ENCODE measurements around the gene MACROD2.
"Not testable (repeated sequence)": the region's sequence is repeated elsewhere in the genome, so short reads cannot be mapped to it uniquely, and the experiment has no call there.

MACROD2 gene

DNA sequence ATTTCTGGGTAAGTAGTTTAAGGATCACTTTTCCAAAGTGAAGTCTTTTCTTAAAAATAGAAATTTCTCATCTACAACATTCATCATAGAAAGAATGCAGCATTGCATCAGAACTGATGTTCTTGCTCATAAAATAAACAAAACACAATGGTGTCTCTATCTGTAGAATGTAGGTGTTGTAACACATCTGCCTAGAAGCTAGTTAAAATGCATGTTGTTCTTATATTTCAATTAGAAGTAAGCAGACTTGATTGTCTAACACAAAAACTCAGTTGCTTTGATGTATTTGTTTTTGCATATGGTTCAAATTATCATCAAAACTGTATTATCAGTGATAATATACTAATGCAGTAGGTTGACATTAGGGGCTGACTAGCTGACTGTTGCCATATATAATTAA lies 996.8 kb downstream of the MACROD2 start:
- FAIRE-seq (no peak), DNase-seq (ENCODE audit: insufficient read length, low spot score) (no peak)

DNA sequence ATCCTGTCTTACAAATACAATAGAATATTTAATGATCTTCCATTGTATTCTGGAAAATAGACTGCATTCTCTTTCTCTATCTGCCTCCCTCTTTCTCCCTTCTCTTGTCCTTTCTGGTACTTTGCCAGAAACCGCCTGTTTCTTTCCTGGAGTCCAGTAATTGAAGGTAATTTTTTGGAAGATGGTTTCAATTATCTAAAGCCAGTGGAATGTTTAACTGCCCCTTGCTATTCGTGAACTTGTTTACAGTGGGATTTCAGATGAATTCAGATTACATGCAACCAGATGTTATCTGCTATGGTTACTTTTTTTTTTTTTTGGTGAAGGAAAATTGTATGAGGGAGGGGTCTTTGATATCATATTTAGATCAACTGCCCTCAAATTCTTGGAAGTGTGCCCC lies 997.6 kb downstream of the MACROD2 start:
- DNase-seq (ENCODE audit: insufficient read length, low spot score) (no peak), FAIRE-seq (no peak)
- TF ChIP-seq, protein P1, sequence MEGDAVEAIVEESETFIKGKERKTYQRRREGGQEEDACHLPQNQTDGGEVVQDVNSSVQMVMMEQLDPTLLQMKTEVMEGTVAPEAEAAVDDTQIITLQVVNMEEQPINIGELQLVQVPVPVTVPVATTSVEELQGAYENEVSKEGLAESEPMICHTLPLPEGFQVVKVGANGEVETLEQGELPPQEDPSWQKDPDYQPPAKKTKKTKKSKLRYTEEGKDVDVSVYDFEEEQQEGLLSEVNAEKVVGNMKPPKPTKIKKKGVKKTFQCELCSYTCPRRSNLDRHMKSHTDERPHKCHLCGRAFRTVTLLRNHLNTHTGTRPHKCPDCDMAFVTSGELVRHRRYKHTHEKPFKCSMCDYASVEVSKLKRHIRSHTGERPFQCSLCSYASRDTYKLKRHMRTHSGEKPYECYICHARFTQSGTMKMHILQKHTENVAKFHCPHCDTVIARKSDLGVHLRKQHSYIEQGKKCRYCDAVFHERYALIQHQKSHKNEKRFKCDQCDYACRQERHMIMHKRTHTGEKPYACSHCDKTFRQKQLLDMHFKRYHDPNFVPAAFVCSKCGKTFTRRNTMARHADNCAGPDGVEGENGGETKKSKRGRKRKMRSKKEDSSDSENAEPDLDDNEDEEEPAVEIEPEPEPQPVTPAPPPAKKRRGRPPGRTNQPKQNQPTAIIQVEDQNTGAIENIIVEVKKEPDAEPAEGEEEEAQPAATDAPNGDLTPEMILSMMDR (IDR thresholded peaks at IDR 0.05; ENCODE audit: insufficient read depth, missing control alignments): no peak

More for the DNA sequence above, 996.8 kb downstream of the MACROD2 start:
- TF ChIP-seq, protein P1 (IDR thresholded peaks at IDR 0.05; ENCODE audit: insufficient read depth, missing control alignments): no peak

DNA sequence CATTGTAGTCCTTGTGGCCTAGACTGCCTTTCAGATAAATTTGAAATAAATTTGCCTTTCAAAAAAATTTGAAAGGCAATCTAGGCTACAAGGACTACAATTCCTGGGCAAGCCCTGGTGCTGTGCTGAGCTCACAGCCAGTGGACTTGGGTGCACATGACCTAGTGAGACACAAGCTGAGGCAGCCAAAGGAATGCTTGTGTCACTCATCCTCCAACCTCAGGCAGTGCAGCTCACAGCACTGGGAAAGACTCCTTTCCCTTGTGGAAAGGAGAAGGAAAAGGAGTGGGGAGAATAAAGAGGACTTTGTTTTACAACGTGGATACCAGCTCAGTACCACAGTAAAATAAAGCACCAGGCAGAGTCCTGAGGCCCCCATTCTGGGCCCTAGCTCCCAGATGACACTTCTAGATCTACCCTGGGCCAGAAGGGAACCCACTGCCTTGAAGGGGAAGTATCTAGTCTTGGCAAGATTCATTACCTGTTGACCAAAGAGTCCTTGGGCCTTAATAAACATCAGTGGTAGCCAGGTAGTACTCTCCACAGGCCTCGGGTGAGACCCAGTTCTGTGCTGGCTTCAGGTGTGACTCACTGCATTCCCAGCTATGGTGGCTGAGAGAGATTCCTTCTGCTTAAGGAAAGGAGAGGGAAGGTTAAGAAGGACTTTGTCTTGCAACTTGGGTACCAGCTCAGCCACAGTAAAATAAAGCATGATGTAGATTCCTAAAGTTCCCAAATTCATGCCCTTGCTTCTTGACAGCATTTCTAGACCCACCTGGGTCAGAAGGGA lies 1001.8 kb downstream of the MACROD2 start:
- FAIRE-seq: no peak
- TF ChIP-seq, protein P1 (IDR thresholded peaks at IDR 0.05; ENCODE audit: insufficient read depth, missing control alignments): no peak
- no peak for DNase-seq (ENCODE audit: insufficient read length, low spot score)

DNA sequence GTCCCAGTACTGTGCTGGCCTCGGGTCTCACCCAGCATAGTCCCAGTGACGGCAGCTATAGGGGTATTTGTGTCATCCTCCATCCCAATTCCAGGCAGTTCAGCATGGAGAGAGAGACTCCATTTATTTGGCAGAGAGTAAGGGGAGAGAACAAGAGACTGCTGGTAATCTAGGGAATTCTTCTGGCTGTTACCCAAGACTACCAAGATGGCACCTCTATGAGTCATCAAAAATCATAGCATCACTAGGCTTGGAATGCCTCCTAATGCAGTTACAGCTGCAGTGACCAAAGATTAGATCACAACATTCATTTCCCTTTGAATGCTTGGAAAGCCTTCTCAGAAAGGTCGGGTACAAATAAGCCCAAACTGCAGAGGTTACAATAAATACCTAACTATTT lies 1002.5 kb downstream of the MACROD2 start:
- TF ChIP-seq, protein P1 (IDR thresholded peaks at IDR 0.05; ENCODE audit: insufficient read depth, missing control alignments): no peak
- no peak for DNase-seq (ENCODE audit: insufficient read length, low spot score)
- FAIRE-seq: no peak

DNA sequence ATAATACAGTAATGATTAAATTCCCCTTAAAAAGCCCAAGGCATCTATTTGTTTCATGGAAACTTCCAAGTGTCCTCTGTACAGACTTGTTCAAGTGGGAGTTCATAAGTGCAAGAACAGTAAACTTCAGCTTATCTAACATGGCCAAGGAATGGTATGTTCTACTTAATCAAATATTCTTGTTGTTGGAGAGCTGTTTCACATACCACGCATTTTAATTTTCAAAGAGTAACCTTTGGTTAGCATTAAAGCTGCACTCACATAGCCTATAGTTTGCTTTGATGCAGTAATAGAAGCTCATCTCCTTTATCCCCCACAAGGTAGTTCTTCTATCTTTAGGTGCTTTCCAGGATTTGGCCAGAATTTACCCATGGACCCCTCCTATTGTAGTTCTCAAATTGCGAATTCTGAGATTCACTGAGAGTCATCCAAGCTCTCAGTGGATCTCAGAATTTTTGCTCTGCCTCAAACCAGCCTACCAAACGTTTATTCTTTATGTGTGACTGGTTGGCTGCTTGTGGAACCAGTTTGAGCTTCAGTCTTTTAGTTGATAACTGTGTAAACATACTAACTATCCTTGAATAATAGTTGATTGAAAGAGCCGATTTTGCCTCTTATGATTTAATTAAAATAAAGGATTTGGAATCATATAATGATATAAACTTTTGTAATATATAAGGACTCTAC lies 1010.1 kb downstream of the MACROD2 start:
- FAIRE-seq (no peak), DNase-seq (ENCODE audit: insufficient read length, low spot score) (no peak)
- TF ChIP-seq, protein P1 (IDR thresholded peaks at IDR 0.05; ENCODE audit: insufficient read depth, missing control alignments): no peak

DNA sequence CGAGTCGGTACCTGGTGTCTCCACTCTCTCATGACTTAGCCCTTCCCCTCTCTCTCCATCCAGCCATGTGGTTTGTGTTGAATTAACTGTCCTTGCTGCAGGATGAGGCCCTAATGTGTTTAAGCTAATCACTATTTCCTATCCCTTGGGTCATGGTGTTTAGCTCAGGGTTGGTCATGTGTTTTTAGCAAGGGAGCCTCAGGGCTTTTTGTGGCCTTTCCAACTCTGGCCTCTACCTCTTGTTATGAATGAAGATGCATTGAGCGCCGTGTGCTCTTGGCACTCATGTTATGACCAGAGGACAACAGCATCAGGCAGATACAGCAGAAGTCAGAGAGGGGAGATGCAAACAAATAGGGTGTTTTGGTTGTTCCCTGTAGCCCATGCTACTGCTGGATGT lies 1016.3 kb downstream of the MACROD2 start:
- DNase-seq (ENCODE audit: insufficient read length, low spot score) (no peak), FAIRE-seq (no peak)
- TF ChIP-seq, protein P1 (IDR thresholded peaks at IDR 0.05; ENCODE audit: insufficient read depth, missing control alignments): no peak

DNA sequence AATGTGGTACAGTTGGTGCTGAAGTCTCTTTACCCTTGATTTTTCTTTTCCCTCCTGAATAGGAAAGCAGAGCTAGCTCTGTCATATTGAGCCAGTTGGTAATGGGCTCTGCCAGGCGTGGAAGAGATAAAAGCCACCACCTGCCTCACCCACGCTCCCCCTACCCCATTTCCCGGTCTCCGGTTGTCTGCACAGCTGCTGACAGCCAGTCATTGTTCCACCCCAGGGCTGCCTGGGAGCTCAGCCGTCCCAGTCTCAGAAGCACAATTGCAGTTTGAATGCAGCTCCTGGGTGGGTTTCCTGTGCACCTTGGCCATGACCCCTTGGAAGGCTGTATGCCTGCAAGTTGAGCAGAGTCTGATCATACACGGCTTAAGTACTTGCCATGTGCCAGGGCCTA lies 1017.2 kb downstream of the MACROD2 start:
- TF ChIP-seq, protein P1 (IDR thresholded peaks at IDR 0.05; ENCODE audit: insufficient read depth, missing control alignments): no peak
- FAIRE-seq: no peak
- no peak for DNase-seq (ENCODE audit: insufficient read length, low spot score)

DNA sequence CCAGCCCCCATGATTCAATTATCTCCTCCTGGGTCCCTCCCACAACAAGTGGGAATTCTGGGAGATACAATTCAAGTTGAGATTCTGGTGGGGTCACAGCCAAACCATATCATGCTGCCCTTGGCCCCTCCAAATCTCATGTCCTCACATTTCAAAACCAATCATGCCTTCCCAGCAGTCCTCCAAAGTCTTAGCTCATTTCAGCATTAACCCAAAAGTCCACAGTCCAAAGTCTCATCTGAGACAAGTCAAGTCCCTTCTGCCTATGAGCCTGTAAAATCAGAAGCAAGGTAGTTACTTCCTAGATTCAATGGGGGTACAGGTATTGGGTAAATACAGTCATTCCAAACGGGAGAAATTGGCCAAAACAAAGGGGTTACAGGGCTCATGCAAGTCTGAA lies 1021.6 kb downstream of the MACROD2 start:
- DNase-seq (ENCODE audit: insufficient read length, low spot score); FAIRE-seq: not testable (repeated sequence)

Measured in D721Med (cell line).